Thoracic aorta (tissue), 2 donors: ENCODE measurements around the gene ANO1. TPM values are rescaled to one million over a fixed set of nuclear protein-coding genes. Genes with fewer than 3 reads are reported as not detected.

Source experiments
- ATAC-seq: fragments of 150-250 bp; one replicate; pipeline ENCODE4 v1.8.0; 2017; ENCODE audit warnings: low read depth; ENCODE audit not compliant: insufficient number of reproducible peaks, low FRiP score
- DNase-seq: peaks from one replicate; pipeline ENCODE4 v3.0.0-alpha.2; 2020; ENCODE audit warnings: low spot score
- H3K27ac ChIP-seq, 2 donors: fragments of 200-600 bp; sonication (generic); 1 replicate in 1 of 2; 2 replicates in 1 of 2; pipeline ENCODE4 v1.5.1; 2016; ENCODE audit warnings: mild to moderate bottlenecking in 2 of 2, moderate library complexity in 2 of 2
- H3K27me3 ChIP-seq: fragments of 200-600 bp; sonication (generic); replicated peaks from 2 replicates; pipeline ENCODE4 v1.6.0; 2016; ENCODE audit warnings: mild to moderate bottlenecking; ENCODE audit not compliant: insufficient read depth
- H3K36me3 ChIP-seq: fragments of 200-600 bp; sonication (generic); one replicate; pipeline ENCODE4 v1.5.1; 2016
- H3K4me1 ChIP-seq, 2 donors: fragments of 200-600 bp; sonication (generic); 1 replicate in 1 of 2; 2 replicates in 1 of 2; pipeline versions ENCODE4 v1.5.1 to v1.6.0; 2016; ENCODE audit warnings: low read depth in 2 of 2, mild to moderate bottlenecking in 1 of 2; ENCODE audit not compliant: control insufficient read depth in 1 of 2
- H3K4me3 ChIP-seq: fragments of 200-600 bp; sonication (generic); 2 replicates; pipeline ENCODE4 v1.5.1; 2016; ENCODE audit warnings: mild to moderate bottlenecking
- H3K9me3 ChIP-seq: fragments of 200-600 bp; sonication (generic); 2 replicates; pipeline ENCODE4 v1.5.1; 2016
- CTCF ChIP-seq: fragments of 200-600 bp; sonication (generic); IDR thresholded peaks from one replicate; pipeline ENCODE4 v1.5.1; 2019; ENCODE audit warnings: antibody characterized with exemption
- total RNA-seq, 2 donors: library from RNA; depleted of rRNA; stranded (reverse); fragments of >200 nt; gene quantifications; one replicate each; pipeline versions ENCODE4 v1.1.0 to v1.2.3, GENCODE V29; 2016

Gene ANO1
- total RNA-seq, 2 donors from 2014 or later = 122 to 161 TPM

- Histone ChIP-seq H3K36me3 (peaks cover 19% of the 10 kb centered on the region), H3K27ac (no peak overlapping the region)
- TF ChIP-seq CTCF = no peak
Observed at GRCh38 chr11:70206982-70207376, 128.9 kb downstream of the ANO1 start.

DNA sequence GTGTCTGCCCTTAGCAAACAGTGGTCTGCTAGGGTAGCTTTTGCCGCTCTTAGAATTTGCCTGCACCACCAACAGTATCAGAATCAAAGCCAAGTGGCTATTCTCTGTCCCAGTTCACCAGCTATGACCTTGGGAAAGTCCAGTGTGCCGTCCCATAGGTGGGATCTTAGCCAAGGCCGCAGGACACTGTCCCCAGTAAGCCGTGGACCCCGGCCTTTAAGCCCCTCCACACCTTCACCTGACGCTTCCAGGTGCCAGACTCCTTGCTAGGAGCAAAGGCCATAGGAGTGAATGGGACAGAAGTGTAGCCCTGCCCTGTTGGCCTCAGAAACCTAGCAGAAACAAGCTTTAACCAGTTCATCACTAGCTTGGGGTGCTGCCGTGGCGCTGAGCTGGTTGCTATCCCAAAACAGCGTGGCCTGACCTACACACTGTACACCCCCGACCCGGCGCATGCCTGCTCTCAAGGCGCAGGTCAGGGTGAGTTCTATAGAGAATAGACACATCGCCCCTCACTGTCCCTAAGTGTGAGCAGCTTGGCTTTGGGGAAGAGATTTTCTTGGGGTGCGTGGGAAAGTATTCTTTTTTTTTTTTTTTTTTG is 129.5 kb downstream of the ANO1 start:
- no peak overlapping the region for H3K27ac ChIP-seq
- no peak for TF ChIP-seq CTCF
- H3K27me3 ChIP-seq = no peaks in the 10 kb centered on the region
- H3K9me3 ChIP-seq = no peaks in the 10 kb centered on the region
- DNase-seq (no peak), ATAC-seq (no peak)
- peaks cover 19% of the 10 kb centered on the region for H3K36me3 ChIP-seq
- H3K4me3 ChIP-seq = no peak overlapping the region
- peaks cover 12 to 21% of the 10 kb centered on the region in 2 donors for H3K4me1 ChIP-seq

More at GRCh38 chr11:70206982-70207376, 128.9 kb downstream of the ANO1 start:
- Histone ChIP-seq H3K4me3 (no peak overlapping the region), H3K9me3 (no peaks in the 10 kb centered on the region), H3K27me3 (no peaks in the 10 kb centered on the region), H3K4me1 (peaks cover 14 to 24% of the 10 kb centered on the region in 2 donors)
- ATAC-seq (no peak), DNase-seq (no peak)

DNA sequence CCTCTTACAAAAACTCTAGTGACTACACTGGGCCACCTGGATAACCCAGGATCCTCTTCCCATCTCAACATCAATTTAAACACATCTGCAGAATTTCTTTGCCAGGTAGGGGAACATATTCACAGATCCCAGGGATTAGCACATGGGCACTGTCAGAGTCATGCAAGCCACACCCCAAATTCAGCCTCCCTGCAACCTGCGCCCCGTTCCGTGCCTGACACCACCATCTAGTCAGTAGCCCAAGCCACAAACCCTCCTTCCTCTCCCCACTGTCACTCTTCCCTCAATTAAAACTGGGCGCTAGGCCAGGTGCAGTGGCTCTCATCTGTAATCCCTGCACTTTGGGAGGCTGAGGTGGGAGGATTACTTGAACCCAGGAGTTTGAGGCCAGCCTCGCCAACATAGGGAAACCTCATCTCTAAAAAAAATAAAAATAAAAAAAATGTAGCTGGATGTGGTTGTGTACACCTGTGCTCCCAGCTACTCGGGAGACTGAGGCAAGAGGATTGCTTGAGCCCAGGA is 131.3 kb downstream of the ANO1 start:
- TF ChIP-seq CTCF = no peak
- Histone ChIP-seq H3K27ac (no peak overlapping the region), H3K4me3 (no peak overlapping the region), H3K27me3 (no peaks in the 10 kb centered on the region), H3K4me1 (peaks cover 6 to 13% of the 10 kb centered on the region in 2 donors), H3K9me3 (no peaks in the 10 kb centered on the region), H3K36me3 (peaks cover 19% of the 10 kb centered on the region)
- no peak for ATAC-seq
- DNase-seq = no peak

- Histone ChIP-seq H3K36me3 (peaks cover 19% of the 10 kb centered on the region), H3K27me3 (no peaks in the 10 kb centered on the region), H3K9me3 (no peaks in the 10 kb centered on the region), H3K27ac (no peak overlapping the region), H3K4me1 (peaks cover 0 to 7% of the 10 kb centered on the region in 2 donors), H3K4me3 (no peak overlapping the region)
- no peak for DNase-seq
- ATAC-seq = no peak
- TF ChIP-seq CTCF = no peak
Observed at GRCh38 chr11:70210051-70210501, 132.0 kb downstream of the ANO1 start.

- no peak for DNase-seq
- Histone ChIP-seq H3K4me3 (no peak overlapping the region), H3K4me1 (peaks cover 0 to 2% of the 10 kb centered on the region in 2 donors), H3K9me3 (no peaks in the 10 kb centered on the region), H3K27me3 (no peaks in the 10 kb centered on the region), H3K36me3 (peaks cover 19% of the 10 kb centered on the region), H3K27ac (no peak overlapping the region)
- ATAC-seq = no peak
- TF ChIP-seq CTCF = no peak
Observed at GRCh38 chr11:70210530-70210929, 132.4 kb downstream of the ANO1 start.
